ENCODE data around the gene PAX3. TPM values are rescaled to one million over a fixed set of nuclear protein-coding genes. Genes with fewer than 3 reads are reported as not detected.

The PAX3 gene
- total RNA-seq, 4 donors from 2014 or later, result not detected

- no peak for TF ChIP-seq POLR2A (IDR thresholded peaks at IDR 0.05)
- no peak for TF ChIP-seq CTCF (IDR thresholded peaks at IDR 0.05)
- no peak for DNase-seq
- no peaks in the 10 kb centered on the region for H3K27me3 ChIP-seq
Measured at GRCh38 chr2:222213049-222213448, 85.7 kb downstream of the PAX3 start.

GRCh38 chr2:222212571-222212970 lies 86.2 kb downstream of the PAX3 start:
- H3K9me3 ChIP-seq, result no peaks in the 10 kb centered on the region
- no peaks in the 10 kb centered on the region for H3K4me1 ChIP-seq
- TF ChIP-seq POLR2A (IDR thresholded peaks at IDR 0.05), result no peak
- no peak for DNase-seq
- no peak overlapping the region for H3K27ac ChIP-seq
- no peaks in the 10 kb centered on the region for H3K36me3 ChIP-seq
- no peak overlapping the region for H3K4me3 ChIP-seq
- no peaks in the 10 kb centered on the region for H3K27me3 ChIP-seq

More at GRCh38 chr2:222213049-222213448, 85.7 kb downstream of the PAX3 start:
- no peaks in the 10 kb centered on the region for H3K4me1 ChIP-seq
- no peaks in the 10 kb centered on the region for H3K36me3 ChIP-seq
- H3K4me3 ChIP-seq, result no peak overlapping the region
- no peak overlapping the region for H3K27ac ChIP-seq
- H3K9me3 ChIP-seq, result no peaks in the 10 kb centered on the region

- no peaks in the 10 kb centered on the region for H3K27me3 ChIP-seq
- DNase-seq, result no peak
- no peak overlapping the region for H3K27ac ChIP-seq
- no peaks in the 10 kb centered on the region for H3K36me3 ChIP-seq
- TF ChIP-seq POLR2A (IDR thresholded peaks at IDR 0.05) (no peak), CTCF (IDR thresholded peaks at IDR 0.05) (no peak)
- H3K4me1 ChIP-seq, result no peaks in the 10 kb centered on the region
- H3K4me3 ChIP-seq, result no peak overlapping the region
- H3K9me3 ChIP-seq, result no peaks in the 10 kb centered on the region
Measured at GRCh38 chr2:222208010-222208690, 90.6 kb downstream of the PAX3 start.

GRCh38 chr2:222205136-222205535 lies 93.7 kb downstream of the PAX3 start:
- H3K4me1 ChIP-seq, result no peaks in the 10 kb centered on the region
- H3K9me3 ChIP-seq, result no peaks in the 10 kb centered on the region
- no peak for TF ChIP-seq CTCF (IDR thresholded peaks at IDR 0.05)
- no peak overlapping the region for H3K27ac ChIP-seq
- no peaks in the 10 kb centered on the region for H3K27me3 ChIP-seq
- H3K4me3 ChIP-seq, result no peak overlapping the region
- H3K36me3 ChIP-seq, result no peaks in the 10 kb centered on the region
- no peak for DNase-seq

- TF ChIP-seq POLR2A (IDR thresholded peaks at IDR 0.05), result no peak
- TF ChIP-seq CTCF (IDR thresholded peaks at IDR 0.05), result no peak
- Histone ChIP-seq H3K27ac (no peak overlapping the region), H3K27me3 (no peaks in the 10 kb centered on the region), H3K9me3 (no peaks in the 10 kb centered on the region), H3K4me3 (no peak overlapping the region), H3K4me1 (no peaks in the 10 kb centered on the region), H3K36me3 (no peaks in the 10 kb centered on the region)
- no peak for DNase-seq
Measured at GRCh38 chr2:222203041-222203440, 95.8 kb downstream of the PAX3 start.

GRCh38 chr2:222196159-222196558 lies 102.6 kb downstream of the PAX3 start:
- Histone ChIP-seq H3K36me3 (no peaks in the 10 kb centered on the region), H3K27ac (no peak overlapping the region), H3K9me3 (no peaks in the 10 kb centered on the region), H3K4me3 (no peak overlapping the region), H3K4me1 (no peaks in the 10 kb centered on the region), H3K27me3 (no peaks in the 10 kb centered on the region)
- TF ChIP-seq CTCF (IDR thresholded peaks at IDR 0.05) (no peak), POLR2A (IDR thresholded peaks at IDR 0.05) (no peak)
- DNase-seq, result no peak

Measured in Peyer's patch (tissue), 4 donors.